Ascending aorta (tissue), 2 donors: Measurements from ENCODE around the gene ATP6V1C2. TPM values are rescaled to one million over a fixed set of nuclear protein-coding genes. Genes with fewer than 3 reads are reported as not detected.
A peak's percentile ranks its signal among the peaks of the same experiment; 100 is the strongest.

Experiments used
- DNase-seq, 2 donors: peaks; one replicate each; pipeline ENCODE4 v3.0.0-alpha.2; 2019; ENCODE audit warnings: low spot score in 2 of 2
- H3K27ac ChIP-seq, 2 donors: fragments of 200-600 bp; sonication (generic); one replicate each; pipeline ENCODE4 v1.5.1; 2016 to 2017; ENCODE audit warnings: mild to moderate bottlenecking in 1 of 2
- H3K27me3 ChIP-seq: fragments of 200-600 bp; sonication (generic); one replicate; pipeline ENCODE4 v1.5.1; 2017
- H3K36me3 ChIP-seq, 2 donors: fragments of 200-600 bp; sonication (generic); one replicate each; pipeline ENCODE4 v1.5.1; 2016
- H3K4me1 ChIP-seq, 2 donors: fragments of 200-600 bp; sonication (generic); one replicate each; pipeline ENCODE4 v1.5.1; 2016 to 2017; ENCODE audit warnings: mild to moderate bottlenecking in 1 of 2
- H3K4me3 ChIP-seq, 2 donors: fragments of 200-600 bp; sonication (generic); one replicate each; pipeline ENCODE4 v1.5.1; 2016 to 2017; ENCODE audit warnings: mild to moderate bottlenecking in 1 of 2
- H3K9me3 ChIP-seq, 2 donors: fragments of 200-600 bp; sonication (generic); one replicate each; pipeline ENCODE4 v1.5.1; 2016
- CTCF ChIP-seq, 3 experiments: fragments of 200-600 bp in 2 of 3; fragments of 450-650 bp in 1 of 3; sonication (generic) in 2 of 3; IDR thresholded peaks; one replicate each; pipeline ENCODE4 v1.5.1; 2016 to 2019; ENCODE audit warnings: antibody characterized with exemption in 3 of 3, mild to moderate bottlenecking in 1 of 3, moderate library complexity in 1 of 3
- intact Hi-C: fragments of 100-400 bp; cut with DNase I; formaldehyde crosslinking; loops from one replicate; pipeline ENCODE4 v1.15.1; 2023
- total RNA-seq: library from RNA; depleted of rRNA; stranded (reverse); fragments of >200 nt; gene quantifications from one replicate; pipeline ENCODE4 v1.1.0, GENCODE V29; 2016

ATP6V1C2 gene
- total RNA-seq, 1 donor from 2014 or later, result 6.0 TPM

- peak in 1 of 2 donors; percentile 78 for DNase-seq
- Histone ChIP-seq H3K4me3 (no peak overlapping the region), H3K27ac (peak overlapping the region; percentile 65 to 71), H3K27me3 (no peaks in the 10 kb centered on the region), H3K4me1 (peaks cover 13 to 31% of the 10 kb centered on the region in 2 donors), H3K9me3 (no peaks in the 10 kb centered on the region), H3K36me3 (no peaks in the 10 kb centered on the region)
- TF ChIP-seq CTCF (IDR thresholded peaks at IDR 0.05), result no peak
- intact Hi-C loops, result loop anchor here (2.0 kb wide), 2 partner anchors 27 to 95 kb away; partner anchors contain the start of gene PDIA6
These were observed 3.8 kb upstream of the ATP6V1C2 start for GRCh38 chr2:10717628-10718027.

GRCh38 chr2:10720306-10720705, 1.1 kb upstream of the ATP6V1C2 start:
- intact Hi-C loops, result no loop called here
- Histone ChIP-seq H3K27me3 (no peaks in the 10 kb centered on the region), H3K4me3 (no peak overlapping the region), H3K27ac (no peak overlapping the region), H3K36me3 (no peaks in the 10 kb centered on the region), H3K4me1 (peaks cover 13 to 31% of the 10 kb centered on the region in 2 donors), H3K9me3 (no peaks in the 10 kb centered on the region)
- DNase-seq, result no peak
- no peak for TF ChIP-seq CTCF (IDR thresholded peaks at IDR 0.05)

- peak overlapping the region; percentile 74 to 90 for H3K4me3 ChIP-seq
- no peaks in the 10 kb centered on the region for H3K36me3 ChIP-seq
These were observed 459 bp upstream of the ATP6V1C2 start for GRCh38 chr2:10720947-10721395.

GRCh38 chr2:10722252-10722825, 909 bp downstream of the ATP6V1C2 start:
- peaks cover 13 to 24% of the 10 kb centered on the region in 2 donors for H3K4me1 ChIP-seq
- no peak for DNase-seq
- H3K27me3 ChIP-seq, result no peaks in the 10 kb centered on the region
- H3K27ac ChIP-seq, result no peak overlapping the region
- H3K4me3 ChIP-seq, result peak overlapping the region; percentile 74 to 90
- intact Hi-C loops, result no loop called here
- no peaks in the 10 kb centered on the region for H3K9me3 ChIP-seq
- TF ChIP-seq CTCF (IDR thresholded peaks at IDR 0.05), result no peak
- no peaks in the 10 kb centered on the region for H3K36me3 ChIP-seq

More at GRCh38 chr2:10720947-10721395, 459 bp upstream of the ATP6V1C2 start:
- no peak for TF ChIP-seq CTCF (IDR thresholded peaks at IDR 0.05)
- DNase-seq, result no peak
- H3K9me3 ChIP-seq, result no peaks in the 10 kb centered on the region
- no peak overlapping the region for H3K27ac ChIP-seq
- H3K27me3 ChIP-seq, result no peaks in the 10 kb centered on the region
- H3K4me1 ChIP-seq, result peaks cover 13 to 31% of the 10 kb centered on the region in 2 donors
- intact Hi-C loops, result no loop called here

GRCh38 chr2:10732924-10733565, 11.6 kb downstream of the ATP6V1C2 start:
- intact Hi-C loops, result no loop called here
- Histone ChIP-seq H3K4me1 (no peaks in the 10 kb centered on the region), H3K27ac (no peak overlapping the region), H3K9me3 (no peaks in the 10 kb centered on the region), H3K27me3 (no peaks in the 10 kb centered on the region), H3K36me3 (no peaks in the 10 kb centered on the region), H3K4me3 (no peak overlapping the region)
- TF ChIP-seq CTCF (IDR thresholded peaks at IDR 0.05), result no peak
- no peak for DNase-seq
